ENCODE data around the gene SLC38A3.
A peak's percentile ranks its signal among the peaks of the same experiment; 100 is the strongest.

The SLC38A3 gene

DNA sequence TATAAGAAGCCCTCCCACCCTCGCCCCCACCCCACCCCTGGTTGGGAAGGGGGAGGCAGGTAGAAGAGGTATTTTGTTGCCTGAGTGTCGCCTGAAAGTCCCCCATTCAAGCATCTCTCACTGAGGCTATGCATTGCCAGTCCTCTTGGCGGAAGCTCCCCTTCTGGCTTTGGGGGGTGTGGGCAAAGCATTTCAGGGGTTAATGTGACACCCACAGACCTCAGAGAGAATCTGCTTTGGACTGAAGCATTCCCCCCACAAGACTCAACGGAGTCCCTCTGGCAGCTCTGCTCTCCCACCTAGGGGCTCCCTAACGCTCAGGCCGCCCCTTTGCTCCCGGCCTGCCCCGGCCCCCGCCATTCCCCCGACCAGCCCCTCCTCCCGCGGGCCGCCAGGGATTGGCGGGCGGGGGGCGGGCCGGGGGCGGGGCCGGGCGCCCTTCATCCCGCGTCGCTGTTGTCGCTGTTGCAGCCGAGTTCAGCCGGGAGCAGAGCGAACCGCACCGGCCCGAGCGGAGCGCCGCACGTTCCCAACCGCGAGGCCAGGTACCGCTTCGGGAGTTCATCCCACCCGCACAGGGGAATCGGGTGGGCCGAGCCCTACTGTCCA lies at the start of gene SLC38A3:
Gene SLC38A3 (plus strand): TSS at position 468 of the 609 bp plus-strand sequence. CDS start 8,929 bp downstream, outside the sequence.
- peak; percentile 50 for DNase-seq

DNA sequence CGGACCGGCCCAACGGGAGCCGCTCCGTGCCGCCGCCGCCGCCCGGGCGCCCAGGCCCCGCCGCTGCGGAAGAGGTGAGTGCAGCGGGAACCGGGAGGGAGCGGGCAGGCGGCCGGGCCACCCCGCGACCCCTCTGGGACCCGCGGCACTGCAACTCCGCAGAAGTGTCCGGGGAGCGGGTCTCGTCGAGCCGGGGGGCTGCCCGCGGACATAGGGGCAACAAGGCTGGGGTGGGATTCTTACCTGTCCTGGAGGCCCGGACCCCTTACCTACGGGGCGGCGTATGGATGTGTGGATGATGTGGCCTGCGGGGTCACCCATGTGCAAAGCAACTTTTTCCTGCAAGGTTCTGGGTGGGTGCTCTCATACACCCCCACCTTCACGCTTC lies 49.6 kb upstream of the SLC38A3 start:
- no peak for DNase-seq

DNA sequence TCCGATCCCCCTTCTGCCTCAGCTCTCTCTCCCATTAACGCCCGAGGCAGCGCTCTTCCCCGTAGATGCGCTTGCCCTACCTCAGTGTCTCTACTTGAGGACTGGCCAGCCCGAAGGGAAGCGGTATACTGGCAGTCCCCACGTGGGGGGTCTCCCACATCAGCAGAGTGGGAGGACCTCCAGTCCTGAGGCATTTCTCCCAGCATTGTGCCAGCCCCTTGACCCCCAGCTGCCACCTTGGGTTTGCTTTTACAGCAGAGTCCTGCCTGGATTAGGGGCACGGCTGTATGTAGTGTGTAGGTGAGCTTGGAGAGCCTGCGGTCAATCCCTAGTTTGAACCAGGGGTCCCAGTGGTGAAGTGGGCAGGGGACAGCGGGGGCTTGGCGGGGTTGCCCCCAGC lies 49.2 kb upstream of the SLC38A3 start:
- peak; percentile 35 for DNase-seq

DNA sequence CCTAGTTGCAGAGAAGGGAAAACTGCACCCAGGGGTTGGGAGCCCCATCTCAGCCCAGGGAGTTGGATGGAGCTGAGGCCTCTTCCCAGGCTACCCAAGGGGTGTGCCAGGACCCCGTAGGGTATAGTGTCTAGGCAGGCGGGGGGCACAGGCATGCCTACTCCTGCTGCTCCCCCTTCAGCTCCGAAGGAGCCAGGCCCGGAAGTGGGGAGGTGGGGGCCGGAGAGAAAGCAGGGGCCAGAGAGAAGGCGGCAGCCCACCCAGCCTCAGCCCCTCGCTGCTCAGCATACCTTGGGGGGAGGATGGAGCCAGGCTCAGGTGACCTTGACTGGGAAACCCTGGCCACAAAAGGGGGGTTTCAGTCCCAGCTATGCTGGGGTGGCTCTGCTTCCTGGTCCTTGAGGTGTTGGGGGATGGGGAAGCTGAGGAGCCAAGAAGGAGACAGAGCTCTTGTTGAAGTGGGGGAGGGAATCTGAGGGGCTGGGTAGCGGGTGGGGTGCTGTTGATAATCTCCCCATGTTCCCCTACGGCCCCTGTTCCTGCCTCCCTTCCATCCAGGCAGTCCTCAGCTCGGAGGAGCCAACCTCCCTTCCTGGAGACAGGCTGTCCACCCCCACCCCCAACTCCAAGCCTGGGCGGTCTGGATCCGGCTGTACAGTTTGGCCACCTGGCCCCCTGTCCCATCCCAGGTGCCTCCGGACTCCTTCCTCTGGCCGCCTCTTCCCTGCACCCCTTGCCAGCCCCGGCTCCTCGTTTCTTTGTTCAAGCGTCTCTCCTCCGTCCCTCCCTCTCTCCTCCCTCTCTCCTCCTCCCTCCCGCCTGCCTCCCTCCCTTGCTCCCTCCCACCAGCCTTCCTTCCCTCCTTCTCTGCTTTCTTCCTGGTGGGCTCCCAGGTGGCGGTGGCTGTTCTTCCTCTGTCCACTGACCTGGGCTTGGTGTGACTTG lies 48.2 kb upstream of the SLC38A3 start:
- DNase-seq: peak; percentile 28

DNA sequence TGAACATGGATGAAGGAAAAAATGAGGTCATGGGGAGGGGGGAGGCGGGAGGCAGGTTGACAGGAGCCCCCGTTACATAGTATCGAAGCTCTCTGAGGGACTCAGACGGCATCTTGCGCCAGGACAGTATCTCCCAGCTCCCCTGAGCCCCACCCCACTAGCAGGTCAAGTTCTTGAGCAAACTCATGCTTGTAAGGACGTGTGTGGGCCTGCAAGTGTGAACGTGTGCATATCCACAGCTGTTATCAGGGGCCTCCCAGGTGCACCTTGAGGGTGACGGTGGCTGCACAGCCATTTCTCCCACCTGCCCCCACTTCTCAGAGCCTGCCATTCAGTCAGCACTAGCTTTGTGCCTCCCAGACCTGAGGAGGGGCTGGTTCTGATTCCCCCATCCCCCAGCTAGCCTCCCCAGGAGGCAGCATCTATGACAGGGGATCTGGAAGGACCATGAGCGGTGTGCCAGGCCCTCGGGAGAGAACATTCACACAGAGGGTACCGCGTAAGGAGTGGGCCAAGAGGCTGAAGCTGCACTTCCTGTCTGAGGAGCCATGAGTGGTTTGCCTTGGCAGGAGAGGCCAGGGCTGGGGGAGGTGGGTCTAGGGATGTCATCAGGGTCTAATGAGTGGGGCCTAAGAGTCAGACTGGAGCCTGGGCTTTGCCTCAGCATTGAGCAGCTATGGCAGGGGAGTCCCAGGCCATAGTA lies 47.1 kb upstream of the SLC38A3 start:
- peak; percentile 27 for DNase-seq

DNA sequence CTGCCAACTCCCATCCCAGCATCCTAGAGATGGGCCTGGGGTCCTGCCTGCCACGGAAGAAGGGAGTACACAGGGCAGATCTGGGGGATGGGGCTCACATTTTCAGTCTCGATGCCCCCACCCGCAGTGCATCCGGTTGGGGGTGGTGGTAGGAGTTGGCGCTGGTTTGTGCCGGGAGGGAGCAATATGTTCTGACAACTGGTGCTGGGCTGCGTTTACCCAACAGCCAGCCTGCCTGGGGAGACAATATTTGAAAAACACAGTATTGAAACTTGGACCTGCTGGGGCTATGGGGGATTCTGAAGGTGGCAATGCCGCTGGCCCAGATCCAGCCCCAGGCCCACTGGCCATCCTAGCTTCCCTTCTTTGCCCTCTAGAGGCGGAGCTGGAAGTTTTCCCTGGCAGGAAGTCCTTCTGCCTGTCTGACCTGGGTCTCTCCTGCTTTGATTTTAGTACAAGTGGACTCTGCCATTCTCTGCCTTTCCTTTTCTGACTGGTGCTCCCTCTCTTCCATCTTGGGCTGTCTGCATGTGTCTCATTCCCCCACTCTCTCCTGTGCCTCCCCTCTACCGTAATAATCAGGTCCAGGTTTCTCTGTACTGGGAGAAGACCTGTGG lies 46.4 kb upstream of the SLC38A3 start:
- no peak for DNase-seq

DNA sequence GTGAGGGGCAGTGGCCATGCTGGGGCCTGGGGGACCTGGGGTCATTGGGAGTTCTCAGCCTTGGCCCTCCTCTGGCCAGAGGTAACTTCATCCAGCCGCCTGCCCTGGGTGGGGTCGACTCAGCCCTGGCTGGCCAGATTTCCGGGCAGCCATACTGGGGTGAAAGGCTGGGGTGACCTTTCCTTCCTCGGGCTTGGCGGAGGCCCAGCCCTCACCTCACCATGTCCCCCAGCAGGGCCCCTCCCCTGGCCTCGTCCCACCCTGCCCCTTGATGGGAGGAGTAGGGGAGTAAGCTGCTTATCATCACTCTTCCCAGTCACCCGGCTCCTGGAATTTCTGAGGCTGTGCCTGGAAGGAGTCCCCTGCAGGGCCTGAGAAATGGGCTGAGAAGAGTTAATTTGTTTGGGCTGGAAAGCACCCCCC lies 44.5 kb upstream of the SLC38A3 start:
- DNase-seq: no peak

DNA sequence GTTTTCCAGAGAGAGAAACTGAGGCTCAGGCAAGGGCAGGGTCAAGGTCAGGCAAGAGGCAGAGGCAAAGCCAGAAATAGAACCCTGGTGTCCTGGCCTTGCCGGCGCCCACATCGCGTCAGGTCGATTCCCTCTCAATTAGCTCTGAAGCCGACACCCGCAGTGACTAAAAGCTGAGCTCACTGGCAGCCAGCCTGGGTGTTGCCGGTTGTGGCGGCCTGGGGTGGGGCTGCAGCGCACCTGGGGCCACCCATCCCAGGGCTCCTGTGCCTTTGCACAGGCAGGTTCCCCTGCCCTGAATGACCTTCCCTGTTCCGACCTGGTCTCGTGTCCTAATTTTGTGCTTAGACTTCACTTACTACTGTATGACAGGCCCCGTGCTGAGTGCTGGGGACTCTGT lies 43.8 kb upstream of the SLC38A3 start:
- peak; percentile 15 for DNase-seq

DNA sequence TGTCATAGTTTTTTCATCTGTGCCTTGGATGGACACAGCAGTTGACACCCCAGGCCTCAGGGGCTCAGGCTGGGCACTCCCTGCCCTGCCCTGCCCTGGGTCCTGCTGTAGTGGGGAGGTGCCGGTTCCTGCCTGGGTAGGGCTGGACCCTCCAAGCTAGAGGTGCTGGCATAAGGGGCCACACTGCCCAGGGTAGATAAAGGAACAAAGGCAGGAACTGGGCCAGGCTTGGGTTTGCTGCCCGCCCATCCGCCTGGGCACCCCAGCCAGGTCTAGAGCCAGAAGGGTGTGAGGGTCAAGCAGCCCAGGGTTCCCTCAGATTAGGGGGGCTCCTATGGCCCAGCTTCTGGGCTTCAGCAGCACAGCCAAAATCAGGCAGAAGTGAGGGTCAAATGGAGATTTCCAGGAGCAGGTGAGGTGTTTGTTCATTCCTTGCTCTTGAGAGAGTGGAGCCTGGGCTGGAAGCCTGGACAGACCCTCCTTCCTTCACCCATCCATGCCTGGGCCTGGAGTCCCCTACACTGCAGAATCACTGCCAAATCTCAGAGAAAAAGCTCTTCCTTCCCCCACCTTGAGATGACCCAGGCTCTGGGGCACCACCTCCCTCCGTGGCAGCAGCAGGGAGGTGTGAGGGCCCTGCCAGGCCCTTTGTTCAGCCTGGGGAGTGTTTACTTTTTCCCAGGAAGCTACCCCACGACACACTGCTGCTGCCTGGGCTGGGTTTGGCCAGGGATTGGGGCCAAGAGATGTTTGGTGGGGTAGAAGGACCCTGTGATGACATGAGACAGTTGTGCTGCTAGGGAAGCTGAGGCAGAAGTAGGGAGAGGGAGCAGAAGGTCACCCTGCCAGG lies 42.8 kb upstream of the SLC38A3 start:
- DNase-seq: peak; percentile 46

DNA sequence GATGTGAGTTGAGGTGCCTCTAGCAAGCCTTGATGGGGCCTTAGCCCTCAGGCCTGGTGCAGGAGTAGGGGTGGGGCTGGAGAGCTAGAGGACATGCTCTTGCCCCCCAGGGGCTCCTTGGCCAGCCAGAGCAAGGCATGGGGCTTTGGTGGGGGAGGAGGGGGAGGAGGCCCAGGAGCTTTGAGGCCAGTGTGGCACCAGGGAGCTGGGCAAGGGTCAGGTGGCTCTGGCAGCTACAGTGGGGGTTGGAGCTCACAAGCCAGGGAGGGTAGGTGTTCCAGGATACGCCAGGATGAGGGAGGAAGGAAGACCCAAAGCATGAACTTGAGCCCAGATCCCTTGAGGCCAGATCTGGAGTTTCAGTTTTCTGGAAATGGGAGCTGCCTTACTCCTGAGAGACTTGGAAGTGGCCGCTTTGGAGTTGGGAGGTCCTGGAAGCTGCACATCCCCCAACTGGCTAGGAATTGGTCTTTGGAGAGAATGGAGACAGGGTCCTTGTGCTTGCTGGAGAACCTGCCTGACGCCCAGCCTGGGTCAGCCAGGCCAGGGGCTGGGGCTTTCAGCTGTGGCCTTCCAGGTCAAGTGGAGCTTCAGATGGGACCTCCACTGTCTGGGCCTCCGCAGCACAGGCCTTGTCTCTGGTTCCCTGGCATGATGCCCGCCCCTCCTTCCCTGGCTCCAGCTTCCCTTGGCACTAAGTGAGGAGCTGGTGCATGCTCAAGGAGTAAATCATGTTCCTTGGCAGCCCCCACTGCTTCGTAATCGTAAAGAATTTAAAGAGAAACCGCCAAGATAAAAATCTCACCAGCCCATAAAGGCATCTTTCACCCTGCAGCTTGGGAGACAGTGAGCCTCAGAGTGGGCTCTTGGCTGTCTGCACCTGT lies 41.3 kb upstream of the SLC38A3 start:
- DNase-seq: no peak

DNA sequence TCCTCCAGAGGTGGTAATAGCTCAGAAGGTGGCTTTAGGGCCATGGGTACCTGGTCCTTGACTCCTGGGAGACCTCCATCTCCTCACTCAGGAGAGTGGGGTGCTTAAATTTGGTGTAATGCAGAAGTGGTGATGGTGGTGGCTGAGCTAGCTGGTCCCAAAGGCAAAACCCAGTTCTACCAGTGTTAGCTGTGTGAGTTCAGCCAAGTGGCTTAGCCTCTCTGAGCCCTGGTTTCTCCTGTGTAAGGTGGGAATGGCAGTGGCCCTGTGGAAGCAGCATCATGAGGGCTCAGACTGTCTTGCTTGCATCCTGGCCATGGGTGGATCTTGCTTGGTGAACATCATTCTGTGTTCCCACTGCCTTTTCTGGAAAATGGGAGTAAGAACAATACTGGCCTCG lies 40.6 kb upstream of the SLC38A3 start:
- no peak for DNase-seq

DNA sequence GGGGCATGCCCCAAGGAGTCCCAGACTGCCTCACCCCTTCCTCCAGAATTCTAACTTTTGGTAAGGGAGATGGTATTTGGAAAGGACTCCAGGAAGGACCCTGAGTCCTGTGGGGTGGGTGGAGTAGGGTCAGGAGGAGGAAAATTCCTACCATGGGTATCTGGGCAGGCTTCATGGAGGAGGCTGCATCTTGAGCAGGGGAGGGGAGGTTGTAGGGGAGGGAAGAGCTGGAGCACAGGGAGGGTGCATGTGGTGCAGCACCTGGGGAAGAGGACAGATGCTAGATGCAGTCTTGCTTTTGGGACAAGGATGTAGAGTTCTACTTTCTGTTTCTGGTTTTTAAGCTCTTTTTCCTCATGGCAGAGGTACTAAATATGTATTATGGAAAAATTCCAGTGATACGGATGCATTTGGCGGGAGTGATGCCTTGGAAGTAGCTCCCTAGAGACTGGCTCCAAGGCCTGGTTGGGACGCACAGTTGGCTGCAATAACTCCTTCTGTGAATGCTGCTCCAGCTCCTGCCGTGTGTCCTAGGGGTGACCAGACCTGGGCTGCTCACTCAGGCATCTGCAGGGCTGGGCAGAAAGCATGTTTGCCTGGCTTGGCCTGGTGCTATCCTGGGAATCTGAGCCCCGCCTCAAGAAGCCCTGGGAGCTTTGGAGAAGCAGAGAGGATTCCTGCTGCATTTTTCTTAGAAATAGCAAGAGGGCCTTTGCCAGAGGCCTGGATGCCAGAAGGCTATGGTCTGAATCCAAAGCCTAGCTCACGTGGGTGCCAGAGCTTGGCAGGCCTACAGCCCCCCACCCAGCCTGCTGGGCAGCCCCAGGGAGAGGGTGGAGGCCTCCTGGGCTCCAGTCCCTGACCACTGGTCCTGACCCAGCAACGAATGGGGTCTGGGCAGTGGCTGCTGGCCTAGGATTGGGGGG lies 39.8 kb upstream of the SLC38A3 start:
- no peak for DNase-seq

DNA sequence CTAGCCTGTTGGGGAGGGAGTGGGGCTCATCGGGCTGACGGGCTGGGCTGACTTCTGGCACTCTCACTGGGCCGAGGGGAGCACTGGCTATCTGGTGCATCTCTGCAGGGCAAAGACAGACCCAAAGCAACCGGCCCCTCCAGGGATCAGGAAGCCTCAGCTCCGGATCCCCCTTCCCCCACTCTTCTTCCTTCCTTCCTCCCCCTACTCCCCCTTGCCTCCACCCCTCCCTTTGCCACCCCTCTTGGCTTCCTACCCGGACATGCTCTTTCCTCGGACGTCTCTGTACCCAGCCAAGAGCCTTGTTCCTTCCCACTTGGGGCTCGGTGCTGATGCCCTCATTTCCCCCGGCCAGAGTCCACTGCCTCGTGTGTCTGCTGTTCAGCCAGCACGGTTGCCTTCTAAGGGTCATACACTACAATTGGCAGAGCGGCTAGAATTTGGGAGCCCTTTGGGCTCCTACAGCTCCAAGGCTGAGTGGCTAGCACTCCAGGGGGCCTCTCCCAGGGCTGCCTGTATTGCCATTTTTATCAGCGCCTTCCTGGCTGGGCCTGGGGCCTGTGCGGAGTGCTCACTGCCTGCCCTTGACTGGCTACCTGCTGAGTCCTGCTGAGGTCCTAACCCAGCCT lies 39.0 kb upstream of the SLC38A3 start:
- peak; percentile 33 for DNase-seq

DNA sequence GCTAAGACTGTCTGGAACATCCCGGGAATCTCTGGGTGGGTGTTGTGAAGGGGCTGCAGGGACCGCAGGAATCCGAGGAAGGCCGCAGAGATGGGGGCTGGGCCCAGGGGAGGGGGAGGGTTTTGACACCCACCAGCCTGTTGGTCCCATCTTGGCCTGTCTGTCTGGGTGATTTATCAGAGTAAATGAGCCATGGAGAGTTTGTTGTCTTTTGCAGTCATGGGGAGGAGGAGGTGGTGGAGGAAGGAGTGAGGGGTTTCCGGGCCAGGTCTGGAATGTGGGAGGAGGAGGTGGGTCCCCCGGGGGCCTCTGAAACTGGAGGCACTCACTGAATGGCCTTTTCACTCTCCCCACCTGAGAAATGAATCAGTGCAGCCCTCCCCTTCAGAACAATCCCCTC lies 38.5 kb upstream of the SLC38A3 start:
- DNase-seq: peak; percentile 60

DNA sequence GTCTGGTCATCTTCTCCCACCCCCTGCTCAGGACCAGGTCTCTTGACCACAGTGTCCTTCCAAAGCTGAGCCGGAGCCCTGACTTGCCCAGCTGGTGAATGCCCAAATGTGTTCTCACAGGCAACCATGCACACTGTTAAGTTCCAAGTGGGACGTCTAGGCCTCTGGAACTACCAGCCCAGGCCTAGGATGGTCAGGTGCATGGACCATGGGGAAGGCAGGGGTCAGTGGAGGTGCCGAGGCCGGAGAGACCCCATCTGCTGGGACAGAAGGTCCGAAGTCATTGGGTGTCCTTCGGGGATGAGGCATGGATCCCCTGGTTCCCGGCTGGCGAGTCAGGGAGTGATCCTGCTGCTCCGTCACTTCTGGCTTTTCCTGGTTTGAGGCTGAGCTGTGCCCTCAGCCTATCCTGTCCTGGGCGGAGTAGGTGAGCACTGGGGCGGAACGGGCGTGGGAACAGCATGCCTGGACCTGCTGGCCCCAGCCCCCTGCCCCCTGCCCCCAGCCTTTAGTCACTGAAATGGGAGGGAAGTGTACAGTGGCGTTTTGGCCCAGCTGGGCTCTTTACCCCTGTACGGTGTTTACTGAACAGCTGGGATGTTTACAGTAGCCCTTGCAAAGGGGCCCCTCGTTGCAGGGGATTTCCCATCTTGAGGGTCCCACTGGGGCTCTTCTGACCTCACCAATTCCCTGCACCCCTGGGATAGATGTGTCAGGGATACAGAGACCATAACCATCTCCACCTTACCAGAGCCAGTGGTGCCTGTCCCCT lies 37.8 kb upstream of the SLC38A3 start:
- peak; percentile 81 for DNase-seq

DNA sequence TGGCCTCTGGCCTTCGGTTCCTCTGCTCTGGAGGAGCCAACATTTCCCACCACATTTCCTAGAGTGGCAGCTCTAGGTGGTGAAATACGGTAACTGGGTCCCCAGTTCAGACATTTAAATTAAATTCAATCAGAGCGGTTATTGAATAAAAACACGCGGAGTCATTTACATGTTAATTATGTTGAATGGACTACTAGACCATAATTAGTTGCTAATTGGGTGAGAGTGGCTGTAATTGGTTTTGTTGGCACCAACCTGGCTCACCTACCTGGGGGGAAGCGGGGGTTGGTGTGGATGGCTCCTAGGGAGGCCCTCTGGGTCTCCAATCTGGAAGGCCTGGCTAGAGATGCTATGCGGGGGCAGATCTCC lies 37.2 kb upstream of the SLC38A3 start:
- no peak for DNase-seq

DNA sequence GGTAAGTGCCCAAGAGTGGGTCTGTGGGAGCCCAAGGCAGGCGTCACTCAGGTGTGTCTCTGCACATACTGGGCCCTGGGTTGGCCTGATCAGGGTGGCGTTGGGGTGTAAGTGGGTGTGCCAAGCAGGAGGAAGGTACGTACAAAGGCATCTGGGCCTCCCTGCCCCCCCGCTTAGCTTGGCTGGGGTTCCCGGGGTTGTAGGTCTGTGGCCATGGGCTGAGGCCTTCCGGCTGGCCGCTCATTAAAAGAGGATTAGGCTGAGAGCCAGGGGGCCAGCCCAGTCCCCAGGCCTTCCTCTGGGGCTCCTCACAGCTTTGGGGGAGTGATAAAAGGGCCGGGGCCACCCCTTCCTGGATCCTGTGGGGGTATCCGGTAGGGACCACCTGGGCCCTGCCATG lies 36.7 kb upstream of the SLC38A3 start:
- DNase-seq: no peak

DNA sequence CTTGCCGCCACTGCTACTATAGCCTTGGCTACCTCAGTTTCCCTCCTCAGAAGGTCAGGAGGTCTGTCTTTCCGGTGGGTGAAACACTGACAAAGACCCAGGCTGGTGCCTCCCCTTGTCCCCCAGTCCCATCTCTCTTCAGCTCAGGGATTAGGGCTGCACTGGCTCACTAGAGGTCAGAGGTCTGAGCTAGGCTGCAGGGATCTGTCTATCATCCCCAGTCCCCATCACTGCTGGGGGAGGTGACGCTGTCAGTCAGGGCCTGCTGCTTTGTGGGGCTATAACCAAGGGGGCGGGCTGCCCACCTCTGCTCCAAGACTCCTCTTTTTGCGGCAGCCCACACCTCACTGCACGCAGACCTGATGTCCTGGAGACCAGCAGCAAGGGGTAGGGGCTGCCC lies 36.3 kb upstream of the SLC38A3 start:
- peak; percentile 10 for DNase-seq

Measured in DMS53 (cell line).